Measurements from ENCODE around the gene ELL. TPM values are rescaled to one million over a fixed set of nuclear protein-coding genes. Genes with fewer than 3 reads are reported as not detected.
A peak's percentile ranks its signal among the peaks of the same experiment; 100 is the strongest.
"Not testable (repeated sequence)": the region's sequence is repeated elsewhere in the genome, so short reads cannot be mapped to it uniquely, and the experiment has no call there.

The ELL gene
- total RNA-seq, 1 donor from 2014 or later: 9.0 TPM

DNA sequence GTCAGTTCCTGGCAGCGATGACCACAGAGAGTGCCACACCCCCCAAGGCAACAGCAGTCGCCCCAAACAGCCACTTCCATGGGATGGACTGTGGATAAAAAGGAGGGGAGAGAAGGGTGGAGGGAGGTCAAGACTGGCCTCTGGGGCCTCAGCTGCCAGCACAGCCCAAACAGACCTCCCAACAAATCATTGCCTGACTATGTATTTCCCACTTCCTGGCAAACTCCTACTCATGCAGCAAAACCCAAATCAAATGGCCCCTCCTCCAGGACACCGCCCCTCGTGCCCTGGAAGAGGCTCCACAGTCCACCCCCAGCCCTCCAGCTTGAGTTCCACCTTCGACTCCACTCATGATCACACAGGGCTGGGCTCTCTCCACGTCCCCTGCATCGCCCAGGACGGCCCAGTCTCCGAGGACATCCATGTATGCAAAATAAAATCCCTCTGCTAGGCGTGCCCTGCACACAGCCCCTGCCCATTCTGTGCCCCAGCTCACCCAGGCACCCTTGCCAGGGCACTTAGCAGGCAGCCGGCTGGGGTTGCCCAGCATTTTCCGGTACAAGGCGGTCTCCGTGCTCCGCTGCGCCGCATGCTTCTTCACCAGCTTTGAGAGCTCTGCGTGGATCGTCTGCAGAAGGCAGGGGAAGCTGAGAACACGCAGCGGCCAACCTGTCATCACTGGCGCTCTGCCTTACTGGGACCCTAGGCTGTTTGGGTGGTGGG, 10.5 kb upstream of the ELL start:
- DNase-seq (ENCODE audit: low read depth in 2 of 2): no peak

DNA sequence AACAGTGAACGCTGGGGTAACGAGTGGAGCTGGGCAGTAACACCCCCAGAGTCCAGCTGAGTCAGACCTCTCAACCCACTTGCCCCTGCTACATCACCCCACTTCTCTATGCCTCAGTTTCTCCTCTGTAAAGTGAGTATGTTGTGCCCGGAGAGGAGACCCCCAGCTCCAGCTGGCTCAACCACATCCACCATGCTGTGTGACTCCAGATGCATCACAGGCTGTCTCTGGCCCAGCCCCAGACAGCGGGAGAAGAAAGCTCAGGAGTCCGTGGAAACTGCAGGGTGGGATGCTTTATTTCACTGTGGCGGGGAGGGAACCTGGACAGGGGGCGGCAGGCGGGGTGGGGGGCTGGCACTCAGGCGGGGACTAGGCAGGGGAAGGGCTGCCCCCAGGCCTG, 9.6 kb upstream of the ELL start:
- no peak for DNase-seq (ENCODE audit: low read depth in 2 of 2)

DNA sequence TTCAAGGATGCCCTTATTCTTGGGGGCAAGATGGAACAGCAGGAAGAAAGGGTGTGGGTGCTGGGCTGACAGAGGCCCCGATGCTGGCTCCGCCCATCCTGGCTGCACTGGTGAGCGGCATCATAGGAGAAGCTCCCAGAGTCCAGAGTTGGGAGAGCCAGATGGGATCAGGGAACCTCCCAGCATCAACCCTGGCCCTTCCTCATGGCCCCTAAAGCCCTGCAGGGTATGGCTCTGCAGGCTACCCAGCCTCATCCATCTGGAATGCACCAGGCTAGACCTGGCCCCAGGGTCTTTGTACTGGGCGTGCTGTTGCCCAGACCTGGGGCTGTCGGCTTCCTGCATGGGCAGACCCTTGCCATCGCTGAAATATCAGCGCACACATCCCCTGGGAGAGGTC, 7.9 kb upstream of the ELL start:
- DNase-seq (ENCODE audit: low read depth in 2 of 2): no peak

DNA sequence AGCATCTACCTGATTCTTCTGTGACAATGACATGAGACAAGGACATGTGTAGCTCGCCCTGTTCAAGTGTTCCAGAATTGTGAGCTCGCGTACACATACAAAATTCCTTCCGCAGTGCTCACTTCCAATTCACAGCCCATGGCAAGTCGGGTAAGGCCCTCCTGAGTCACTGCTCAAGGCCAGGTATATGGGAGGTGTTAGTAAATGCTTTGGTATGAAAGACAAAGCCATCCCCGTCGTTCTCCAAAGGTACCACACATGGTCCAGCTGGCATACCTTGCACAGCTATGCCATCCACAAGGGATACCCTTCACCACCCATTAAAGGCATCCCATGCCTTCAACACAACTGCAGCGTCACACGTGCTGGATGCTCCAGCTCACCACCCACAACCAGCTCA, 4.4 kb upstream of the ELL start:
- no peak for DNase-seq (ENCODE audit: low read depth in 2 of 2)

DNA sequence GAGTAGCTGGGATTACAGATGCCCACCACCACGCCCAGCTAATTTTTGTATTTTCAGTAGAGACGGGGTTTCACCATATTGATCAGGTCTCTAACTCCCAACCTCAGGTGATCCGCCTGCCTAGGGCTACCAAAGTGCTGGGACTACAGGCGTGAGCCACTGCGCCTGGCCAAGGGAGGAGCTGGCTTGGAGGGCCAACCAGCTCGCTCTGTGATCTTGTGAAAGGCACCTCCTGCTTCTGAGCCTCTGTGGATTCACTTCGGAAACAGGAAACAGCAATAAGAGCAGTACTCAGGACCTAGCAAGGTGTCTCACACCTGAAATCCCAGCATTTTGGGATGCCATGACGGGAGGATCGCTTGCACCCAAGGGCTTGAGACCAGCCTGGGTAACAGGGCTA, 2.0 kb upstream of the ELL start:
- no peak for DNase-seq (ENCODE audit: low read depth in 2 of 2)

DNA sequence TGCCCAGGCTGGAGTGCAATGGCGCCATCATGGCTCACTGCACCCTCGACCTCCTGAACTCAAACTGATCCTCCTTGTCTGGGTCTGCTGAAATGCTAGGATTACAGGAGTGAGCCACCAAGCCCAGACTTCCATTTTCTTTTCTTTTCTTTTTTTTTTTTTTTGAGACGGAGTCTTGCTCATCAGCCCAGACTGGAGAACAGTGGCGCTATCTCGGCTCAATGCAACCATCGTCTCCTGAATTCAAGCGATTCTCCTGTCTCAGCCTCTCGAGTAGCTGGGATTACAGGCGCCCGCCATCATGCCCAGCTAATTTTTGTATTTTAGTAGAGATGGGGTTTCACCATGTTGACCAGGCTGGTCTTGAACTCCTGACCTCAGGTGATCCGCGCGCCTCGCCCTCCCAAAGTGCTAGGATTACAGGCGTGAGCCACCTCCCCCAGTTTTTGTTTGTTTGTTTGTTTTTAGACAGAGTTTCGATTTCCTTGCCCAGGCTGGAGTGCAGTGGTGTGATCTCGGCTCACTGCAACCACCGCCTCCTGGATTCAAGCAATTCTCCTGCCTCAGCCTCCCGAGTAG, 1.1 kb upstream of the ELL start:
- DNase-seq (ENCODE audit: low read depth in 2 of 2): not testable (repeated sequence)

DNA sequence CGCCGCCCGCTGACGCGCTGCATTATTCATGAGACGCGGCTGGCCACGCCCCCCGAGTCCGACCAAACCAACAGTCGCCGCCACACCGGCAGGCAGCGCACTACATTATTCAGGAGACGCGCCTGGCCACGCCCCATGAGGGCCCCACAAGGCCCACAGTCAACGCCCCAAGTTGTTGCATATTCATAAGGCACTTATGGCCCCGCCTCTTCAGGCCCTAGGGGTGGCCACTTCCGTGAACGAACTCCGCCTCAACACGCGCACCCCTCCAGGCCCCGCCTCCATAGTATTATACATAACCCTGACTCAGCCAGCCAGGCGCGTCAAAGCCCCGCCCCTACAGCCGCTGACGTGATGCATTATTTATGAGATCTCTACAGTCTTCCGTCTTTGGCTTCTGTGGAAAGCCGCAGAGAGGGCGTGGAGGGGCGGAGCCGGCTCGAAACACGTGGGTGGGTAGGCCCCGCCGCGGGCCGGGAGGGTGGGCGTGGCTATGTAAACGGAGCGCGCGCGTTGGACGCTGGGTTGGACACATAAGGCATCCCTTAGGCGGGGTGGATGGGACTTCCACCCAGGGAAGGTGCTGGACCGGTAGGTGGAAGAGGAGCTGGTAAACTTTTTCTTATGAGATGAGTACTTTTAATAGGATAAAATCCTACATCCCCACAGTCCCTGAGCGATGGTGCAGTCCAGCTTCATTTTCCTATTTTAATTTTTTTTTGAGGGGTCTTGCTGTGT, 423 bp upstream of the ELL start:
- DNase-seq (ENCODE audit: low read depth in 2 of 2): peak; percentile 99 to 100

DNA sequence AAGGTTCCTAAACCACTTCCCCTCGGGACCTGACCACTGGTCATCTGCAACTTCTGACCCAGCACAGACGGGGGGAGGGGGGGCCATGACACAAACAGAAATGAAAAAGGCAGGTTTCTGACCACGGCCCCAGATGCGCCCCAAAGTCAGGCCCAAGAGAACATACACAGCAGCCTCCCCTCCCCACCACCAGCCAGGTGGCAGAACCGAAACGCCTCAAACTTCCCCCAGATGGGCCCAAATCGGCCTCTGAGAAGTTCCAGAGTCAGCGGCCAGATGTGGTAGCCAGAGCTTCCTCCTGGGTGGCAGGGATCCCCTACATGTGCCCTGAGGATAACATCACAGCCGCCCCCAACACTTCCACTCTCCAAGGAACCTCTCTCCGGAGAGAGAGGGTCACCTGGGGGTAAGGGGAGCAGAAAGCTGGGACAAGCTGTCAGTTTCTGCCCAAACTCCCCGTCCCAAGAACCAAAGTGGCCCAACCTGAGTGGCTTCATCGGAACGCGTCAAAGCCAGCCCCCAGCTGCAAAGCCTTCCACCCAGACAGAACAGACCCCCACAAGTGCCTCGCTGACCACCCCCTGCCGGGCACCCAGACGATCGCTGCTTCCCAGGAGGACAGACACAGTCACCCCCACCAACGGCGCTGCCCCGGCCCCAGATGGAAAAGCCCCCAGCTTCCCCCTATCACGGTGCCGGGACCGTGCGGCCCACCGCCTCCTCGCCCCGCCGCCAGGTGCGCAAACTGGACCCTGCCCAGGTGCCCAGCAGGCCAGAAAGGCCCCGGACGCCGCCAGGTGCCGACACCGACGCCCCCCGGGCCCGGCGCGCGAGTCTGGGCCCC, 800 bp downstream of the ELL start:
- peak in 1 of 2 donors; percentile 41 for DNase-seq (ENCODE audit: low read depth in 2 of 2)

DNA sequence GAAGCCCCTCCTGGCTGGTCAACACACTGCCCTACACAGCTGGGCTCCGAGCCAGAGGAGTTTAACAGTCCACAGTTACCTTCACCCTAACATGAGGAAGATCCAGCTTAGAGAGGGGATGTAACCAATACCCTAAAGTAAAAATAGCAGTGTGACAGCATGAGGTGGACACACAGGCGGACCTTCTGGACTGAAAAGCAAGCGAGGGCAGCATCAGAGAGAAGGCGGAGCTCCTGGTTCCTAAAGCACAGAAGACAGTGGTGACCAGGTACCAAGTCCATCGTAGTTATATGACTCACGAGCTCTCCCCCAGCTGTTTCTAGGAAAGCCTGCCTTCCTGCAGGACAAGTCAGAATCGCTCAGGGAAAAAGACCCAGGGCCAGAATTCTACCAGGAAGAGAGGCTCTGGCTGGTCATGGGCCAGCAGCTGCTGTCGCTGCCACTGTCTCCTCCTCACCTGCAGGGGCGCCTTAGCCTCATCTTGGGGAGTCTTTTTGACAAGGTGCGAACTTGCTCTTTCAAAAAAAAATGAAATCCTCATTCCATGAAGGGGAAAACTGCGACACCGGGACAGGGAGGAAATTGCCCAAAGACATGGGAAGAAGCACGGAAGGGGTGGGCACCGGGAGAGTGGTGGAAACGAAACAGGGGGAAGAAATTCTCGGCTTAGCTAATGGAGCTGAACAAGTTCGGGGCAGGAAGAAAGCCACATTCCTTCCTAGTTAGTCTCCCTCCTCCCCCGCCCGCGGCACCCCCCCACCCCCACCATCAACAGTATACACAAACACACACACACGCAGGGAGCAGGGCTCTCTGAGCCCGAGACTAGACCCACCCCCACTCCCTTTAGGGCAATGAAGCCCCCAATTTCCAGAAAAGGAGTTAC, 1.7 kb downstream of the ELL start:
- peak; percentile 37 to 79 for DNase-seq (ENCODE audit: low read depth in 2 of 2)

DNA sequence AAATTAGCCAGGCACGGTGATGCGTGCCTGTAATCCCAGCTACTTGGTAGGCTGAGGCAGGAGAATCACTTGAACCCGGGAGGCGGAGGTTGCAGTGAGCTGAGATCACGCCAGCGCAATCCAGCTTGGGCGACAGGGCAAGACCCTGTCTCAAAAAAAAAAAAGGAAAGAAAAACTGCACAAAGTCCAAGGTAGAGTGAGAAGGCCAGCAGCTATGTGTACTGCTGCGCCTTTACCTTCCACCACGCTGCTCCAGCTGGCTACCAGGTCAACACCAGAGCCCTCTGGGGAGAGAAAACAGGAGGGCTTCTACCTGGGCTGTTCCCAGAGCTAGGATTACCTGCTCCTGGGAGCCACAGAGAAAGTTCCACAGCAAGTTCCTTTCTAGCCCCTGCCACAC, 3.2 kb downstream of the ELL start:
- DNase-seq (ENCODE audit: low read depth in 2 of 2): no peak

DNA sequence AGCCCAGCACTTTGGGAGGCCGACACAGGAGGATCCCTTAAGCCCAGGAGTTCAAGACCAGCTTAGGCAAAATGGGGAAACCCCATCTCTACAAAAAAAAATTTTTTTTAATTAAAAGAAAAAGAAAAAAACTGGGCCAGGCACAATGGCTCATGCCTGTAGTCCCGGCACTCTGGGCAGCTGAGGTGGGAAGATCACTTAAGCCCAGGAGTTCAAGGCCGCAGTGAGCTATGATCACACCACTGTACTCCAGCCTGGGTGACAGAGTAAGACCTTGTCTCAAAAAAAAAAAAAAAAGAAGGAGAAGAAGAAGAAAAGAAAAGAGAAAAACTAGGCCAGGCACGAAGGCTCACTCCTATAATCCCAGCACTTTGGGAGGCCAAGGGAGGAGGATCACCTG, 4.3 kb downstream of the ELL start:
- DNase-seq (ENCODE audit: low read depth in 2 of 2): no peak

DNA sequence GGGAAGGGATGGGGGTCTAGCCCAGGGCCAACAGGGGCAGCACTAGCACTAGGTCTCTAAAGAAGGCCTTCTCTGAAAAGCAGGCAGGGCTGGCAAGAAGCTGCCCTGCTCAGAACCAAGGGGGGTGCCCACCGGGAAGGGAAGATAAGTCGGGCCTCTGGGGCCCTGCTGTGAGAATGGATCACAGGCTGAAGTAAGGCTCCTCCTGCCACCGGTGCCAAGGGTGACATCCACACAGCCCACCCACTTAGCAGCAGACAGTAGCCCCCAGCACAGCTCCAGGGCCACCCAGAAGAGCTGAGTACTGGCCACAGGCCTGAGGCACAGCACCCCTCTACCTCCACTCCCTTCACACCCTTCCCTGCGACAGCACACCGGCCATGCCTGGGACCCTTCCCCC, 5.9 kb downstream of the ELL start:
- no peak for DNase-seq (ENCODE audit: low read depth in 2 of 2)

DNA sequence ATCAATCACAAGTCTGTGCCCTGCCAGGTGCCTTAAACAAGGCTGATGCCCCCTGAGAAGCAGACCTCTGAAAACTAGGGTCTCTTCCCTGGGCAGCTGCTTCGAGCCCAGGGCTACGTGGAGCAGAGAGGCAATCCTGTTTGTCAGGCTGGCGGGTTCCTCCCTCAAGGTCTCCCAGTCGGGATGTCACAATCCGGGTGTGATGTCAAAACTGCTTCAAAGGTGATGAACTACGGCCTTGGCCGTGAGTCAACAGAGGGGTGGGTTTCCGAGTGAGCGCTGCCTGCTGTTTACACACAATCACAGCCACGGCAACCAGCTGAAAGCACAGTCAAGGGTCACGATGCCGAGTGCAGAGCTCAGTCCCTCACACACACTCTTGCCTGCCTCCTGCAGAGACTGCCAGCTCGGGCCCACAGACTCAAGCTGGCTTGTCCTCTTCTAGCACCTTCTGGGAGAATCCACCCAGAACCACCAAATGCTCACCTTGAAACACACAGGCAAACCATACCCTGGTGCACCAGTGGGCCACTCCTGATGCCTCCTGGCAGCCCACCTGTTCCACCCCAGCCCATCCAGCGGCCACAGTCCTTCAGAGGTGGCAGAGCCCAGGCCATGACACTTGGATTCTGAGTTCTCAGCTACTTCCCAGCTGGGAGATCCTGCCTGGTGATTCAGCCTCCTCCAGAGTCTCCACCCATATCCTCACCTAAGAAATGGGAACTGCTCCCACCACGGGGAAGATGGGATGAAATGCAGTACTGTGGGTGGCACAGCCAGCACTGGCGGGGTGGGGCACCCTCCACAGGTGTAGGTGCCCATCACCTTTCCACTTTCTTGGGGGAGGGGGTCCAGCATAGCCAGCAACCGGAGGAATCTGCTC, 6.8 kb downstream of the ELL start:
- peak; percentile 94 to 98 for DNase-seq (ENCODE audit: low read depth in 2 of 2)

DNA sequence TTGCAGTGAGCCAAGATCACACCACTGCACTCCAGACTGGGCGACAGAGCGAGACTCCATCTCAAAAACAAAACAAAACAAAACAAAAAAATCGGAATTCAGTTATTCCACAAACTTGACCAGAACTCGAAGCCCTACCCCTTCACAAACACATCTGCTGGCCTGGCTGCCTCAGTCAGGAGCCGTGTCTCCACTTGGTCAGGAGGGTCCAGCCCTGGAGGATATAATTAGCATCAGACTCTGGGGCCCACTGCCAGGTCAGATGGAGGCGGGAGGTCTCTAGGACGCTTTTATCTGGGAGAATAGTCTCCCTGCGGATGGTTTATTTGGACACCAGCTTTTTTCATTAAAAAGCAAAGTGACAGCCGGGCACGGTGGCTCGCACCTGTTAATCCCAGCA, 8.0 kb downstream of the ELL start:
- DNase-seq (ENCODE audit: low read depth in 2 of 2): no peak

DNA sequence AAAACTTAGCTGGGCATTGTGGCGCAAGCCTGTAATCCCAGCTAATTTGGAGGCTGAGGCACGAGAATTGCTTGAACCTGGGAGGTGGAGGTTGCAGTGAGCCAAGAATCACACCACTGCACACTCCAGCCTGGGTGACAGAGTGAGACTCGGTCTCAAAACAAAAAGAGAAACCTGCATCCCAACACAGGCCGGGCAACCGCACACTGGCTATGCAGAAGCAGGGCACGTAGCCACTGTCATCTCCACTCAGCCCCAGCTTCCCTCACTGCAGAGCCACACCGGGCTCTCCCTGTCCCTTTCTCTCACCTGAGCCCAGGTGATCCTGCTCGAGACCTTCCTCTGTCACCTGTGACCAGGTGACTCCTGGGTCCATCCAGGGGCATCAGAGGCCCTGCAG, 11.7 kb downstream of the ELL start:
- no peak for DNase-seq (ENCODE audit: low read depth in 2 of 2)

DNA sequence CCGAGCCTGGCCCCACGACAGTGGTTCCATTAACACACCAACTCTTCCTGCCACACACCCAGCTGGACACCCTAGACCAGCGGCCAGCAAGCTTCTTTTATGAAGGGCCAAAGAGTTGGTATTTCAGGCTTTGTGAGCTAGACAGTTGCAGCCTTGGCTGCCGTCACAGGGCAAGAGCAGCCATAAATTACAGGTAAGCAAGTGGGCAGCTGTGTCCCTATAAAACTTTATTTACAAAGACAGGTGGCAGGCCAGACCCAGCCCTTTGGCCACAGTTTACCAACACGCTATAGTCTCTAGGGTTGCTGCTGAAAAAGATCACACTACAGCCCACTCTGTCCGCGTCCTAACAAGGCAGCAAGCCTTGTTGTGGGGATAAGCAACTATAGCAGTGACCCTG, 13.3 kb downstream of the ELL start:
- DNase-seq (ENCODE audit: low read depth in 2 of 2): no peak

DNA sequence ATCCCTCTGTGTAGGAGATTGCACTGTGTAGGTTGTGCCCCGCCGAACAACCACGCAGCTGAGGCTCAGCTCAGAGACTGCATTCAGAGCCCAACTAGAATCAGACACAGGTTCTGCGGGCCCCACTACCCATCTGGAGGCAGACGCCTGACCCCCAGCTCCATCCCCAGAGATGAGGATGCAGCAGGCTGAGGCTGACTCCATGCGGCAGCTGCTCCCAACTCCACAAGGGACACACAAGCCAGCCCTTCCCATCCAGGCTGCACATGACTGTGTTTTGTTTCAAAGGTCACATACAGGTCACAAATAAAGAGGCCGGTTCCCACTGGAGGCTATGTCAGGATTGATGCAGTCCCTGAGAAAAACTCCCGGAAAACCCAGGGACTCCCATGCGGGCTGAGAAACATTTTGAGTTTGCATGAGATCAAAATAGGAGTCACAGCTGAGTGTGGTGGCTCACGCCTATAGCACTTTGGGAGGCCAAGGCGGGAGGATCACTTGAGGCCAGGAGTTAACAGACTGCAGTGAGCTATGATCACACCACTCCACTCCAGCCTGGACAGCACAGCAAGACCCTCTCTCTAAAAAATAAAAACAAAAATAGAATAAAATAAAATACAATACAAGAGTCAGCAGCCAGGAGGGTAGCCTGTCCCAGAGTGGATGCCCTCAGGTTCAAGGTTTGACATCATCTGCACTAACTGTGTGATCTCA, 14.0 kb downstream of the ELL start:
- DNase-seq (ENCODE audit: low read depth in 2 of 2): peak; percentile 54 to 59

DNA sequence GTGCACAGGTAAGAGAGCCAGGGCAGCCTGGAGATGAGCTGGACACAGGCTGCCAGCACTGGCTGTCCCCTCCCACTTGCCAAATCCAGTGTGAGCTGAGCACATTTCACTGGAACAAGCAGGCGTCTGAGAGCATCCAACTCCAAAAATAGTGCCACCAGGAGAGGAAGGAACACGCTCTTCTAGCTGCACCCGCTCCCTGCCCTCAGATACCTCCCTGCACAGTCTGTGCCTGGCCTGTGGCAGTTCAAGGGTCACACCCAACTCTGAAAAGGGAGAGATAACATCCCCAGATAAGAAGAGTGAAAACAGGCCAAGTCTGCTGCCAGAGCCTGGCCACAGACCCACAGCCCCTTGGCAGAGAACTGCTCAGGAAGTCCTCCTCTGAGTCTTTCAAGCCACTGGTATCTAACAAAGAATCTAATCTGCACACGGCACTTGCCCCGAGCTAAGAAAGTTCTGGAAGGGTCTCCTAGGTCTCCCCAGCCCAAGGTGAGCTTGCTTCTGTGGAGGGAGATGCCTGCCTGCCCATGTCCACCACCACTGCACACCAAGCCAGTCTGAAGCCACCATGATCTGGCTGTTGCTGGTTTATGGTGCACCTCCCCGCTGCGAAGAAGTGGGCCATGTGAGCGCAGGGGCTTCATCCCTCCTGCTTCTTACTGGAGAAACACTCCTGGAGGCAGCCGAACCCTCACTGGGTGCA, 14.7 kb downstream of the ELL start:
- DNase-seq (ENCODE audit: low read depth in 2 of 2): peak in 1 of 2 donors; percentile 17
